ENCODE data around the gene SLC22A7. TPM values are rescaled to one million over a fixed set of nuclear protein-coding genes. Genes with fewer than 3 reads are reported as not detected.

The SLC22A7 gene
- total RNA-seq, 1 experiment from 2014 or later = not detected

- H3K36me3 ChIP-seq (ENCODE audit: low read depth) = no peaks in the 10 kb centered on the region
- no peak for DNase-seq
- no peaks in the 10 kb centered on the region for H4K20me1 ChIP-seq (ENCODE audit: insufficient read depth)
- H3K9me2 ChIP-seq (ENCODE audit: insufficient read depth) = no peaks in the 10 kb centered on the region
- H2AFZ ChIP-seq = no peak overlapping the region
- ChIA-PET CTCF (no interaction called here), POLR2A (ENCODE audit: unreplicated experiment) (no interaction called here)
- no peaks in the 10 kb centered on the region for H3K79me2 ChIP-seq (ENCODE audit: low read depth)
- H3K9me3 ChIP-seq (ENCODE audit: insufficient read depth, low read depth) = no peaks in the 10 kb centered on the region
- BruUV-seq (replicated peaks) = no TSS peak
- no peak overlapping the region for H3K4me3 ChIP-seq
- intact Hi-C loops (cut with micrococcal nuclease; ENCODE audit: unreplicated experiment) = no loop called here
- no peak overlapping the region for H3K4me2 ChIP-seq
- H3K4me1 ChIP-seq (replicated peaks; ENCODE audit: insufficient read depth) = no peaks in the 10 kb centered on the region
- no peaks in the 10 kb centered on the region for H3K27me3 ChIP-seq (ENCODE audit: insufficient read depth, low read depth)
- TF ChIP-seq CTCF (conservative IDR thresholded peaks at IDR 0.05) (no peak), EZH2 (IDR thresholded peaks at IDR 0.05; ENCODE audit: low read depth) (no peak)
- H3F3A ChIP-seq (ENCODE audit: insufficient read depth, low read depth) = no peaks in the 10 kb centered on the region
- no peak overlapping the region for H3K27ac ChIP-seq
These were observed 7.6 kb upstream of the SLC22A7 start for GRCh38 chr6:43290339-43290904.

DNA sequence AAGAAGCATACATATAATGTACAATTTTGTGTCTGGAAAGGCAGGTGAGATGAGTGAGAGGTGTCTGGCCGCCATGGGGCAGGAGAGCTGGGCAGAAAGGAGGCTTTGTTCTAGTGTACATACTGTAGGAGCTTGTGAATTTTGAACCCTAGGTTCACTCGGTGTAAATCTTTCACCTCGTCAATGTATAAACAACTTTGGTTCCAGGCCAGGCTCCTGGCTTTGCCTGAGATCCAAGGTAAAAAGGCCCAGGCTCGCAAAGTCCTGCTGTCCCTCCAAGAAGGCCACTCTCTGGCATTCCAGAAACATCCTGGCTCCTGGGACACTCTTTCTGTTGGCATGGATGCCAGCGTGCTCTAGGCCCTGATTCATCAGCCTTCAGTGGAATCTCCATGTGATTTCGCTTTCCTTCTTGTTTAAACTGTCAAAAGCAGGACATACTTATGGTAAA is 7.1 kb upstream of the SLC22A7 start:
- ChIA-PET CTCF (no interaction called here), POLR2A (ENCODE audit: unreplicated experiment) (no interaction called here)
- TF ChIP-seq EZH2 (IDR thresholded peaks at IDR 0.05; ENCODE audit: low read depth) (no peak), CTCF (conservative IDR thresholded peaks at IDR 0.05) (no peak)
- Histone ChIP-seq H3K9me2 (ENCODE audit: insufficient read depth) (no peaks in the 10 kb centered on the region), H3K4me1 (replicated peaks; ENCODE audit: insufficient read depth) (no peaks in the 10 kb centered on the region), H3K27me3 (ENCODE audit: insufficient read depth, low read depth) (no peaks in the 10 kb centered on the region), H3K79me2 (ENCODE audit: low read depth) (no peaks in the 10 kb centered on the region), H3F3A (ENCODE audit: insufficient read depth, low read depth) (no peaks in the 10 kb centered on the region), H4K20me1 (ENCODE audit: insufficient read depth) (no peaks in the 10 kb centered on the region), H3K9me3 (ENCODE audit: insufficient read depth, low read depth) (no peaks in the 10 kb centered on the region), H3K27ac (no peak overlapping the region), H3K36me3 (ENCODE audit: low read depth) (no peaks in the 10 kb centered on the region), H2AFZ (no peak overlapping the region), H3K4me2 (no peak overlapping the region), H3K4me3 (no peak overlapping the region)
- BruUV-seq (replicated peaks) = no TSS peak
- intact Hi-C loops (cut with micrococcal nuclease; ENCODE audit: unreplicated experiment) = no loop called here
- no peak for DNase-seq

GRCh38 chr6:43291708-43292107 is 6.4 kb upstream of the SLC22A7 start:
- no peak overlapping the region for H3K27ac ChIP-seq
- H3K4me2 ChIP-seq = no peak overlapping the region
- no peaks in the 10 kb centered on the region for H3K9me3 ChIP-seq (ENCODE audit: insufficient read depth, low read depth)
- H4K20me1 ChIP-seq (ENCODE audit: insufficient read depth) = no peaks in the 10 kb centered on the region
- H3K79me2 ChIP-seq (ENCODE audit: low read depth) = no peaks in the 10 kb centered on the region
- H3K9me2 ChIP-seq (ENCODE audit: insufficient read depth) = no peaks in the 10 kb centered on the region
- H3F3A ChIP-seq (ENCODE audit: insufficient read depth, low read depth) = no peaks in the 10 kb centered on the region
- intact Hi-C loops (cut with micrococcal nuclease; ENCODE audit: unreplicated experiment) = no loop called here
- POLR2A ChIA-PET (ENCODE audit: unreplicated experiment) = no interaction called here
- no peak for DNase-seq
- no peaks in the 10 kb centered on the region for H3K27me3 ChIP-seq (ENCODE audit: insufficient read depth, low read depth)
- H3K4me3 ChIP-seq = no peak overlapping the region
- no peaks in the 10 kb centered on the region for H3K4me1 ChIP-seq (replicated peaks; ENCODE audit: insufficient read depth)
- no TSS peak for BruUV-seq (replicated peaks)
- CTCF ChIA-PET = interaction anchor here (0.6 kb wide), 1 partner anchor 160 kb away, joined by 4 read pairs; no protein-coding TSS in a partner anchor
- no peaks in the 10 kb centered on the region for H3K36me3 ChIP-seq (ENCODE audit: low read depth)
- H2AFZ ChIP-seq = no peak overlapping the region
- no peak for TF ChIP-seq CTCF (conservative IDR thresholded peaks at IDR 0.05)
- TF ChIP-seq EZH2 (IDR thresholded peaks at IDR 0.05; ENCODE audit: low read depth) = no peak

Measured in PC-9 (cell line).